SK-N-MC (cell line): ENCODE measurements around the gene ARFIP1.
"Not testable (repeated sequence)": the region's sequence is repeated elsewhere in the genome, so short reads cannot be mapped to it uniquely, and the experiment has no call there.

Experiments used
- DNase-seq: peaks from one replicate; pipeline ENCODE4 v3.0.0-alpha.2; 2011; ENCODE audit warnings: low read depth, low spot score
- H3K27ac ChIP-seq: fragments of 200-600 bp; sonication (generic); 2 replicates; pipeline ENCODE4 v1.5.1; 2016; ENCODE audit warnings: mixed run types
- H3K36me3 ChIP-seq: fragments of 200-600 bp; sonication (generic); 2 replicates; pipeline ENCODE4 v1.6.1; 2017; ENCODE audit warnings: antibody characterized with exemption, low read length, mixed read lengths; ENCODE audit not compliant: insufficient read depth
- H3K4me3 ChIP-seq: fragments of 200-600 bp; sonication (generic); 2 replicates; pipeline ENCODE4 v1.5.1; 2016
- H3K9ac ChIP-seq: fragments of 200-600 bp; sonication (generic); 2 replicates; pipeline ENCODE4 v1.8.0; 2017; ENCODE audit warnings: mixed run types, mixed read lengths; ENCODE audit not compliant: insufficient read length
- H3K9me3 ChIP-seq: fragments of 200-600 bp; sonication (generic); 2 replicates; pipeline ENCODE4 v1.6.1; 2017; ENCODE audit warnings: low read depth, mild to moderate bottlenecking, antibody characterized with exemption, low read length, moderate library complexity, mixed read lengths
- EZH2 ChIP-seq: fragments of 200-600 bp; sonication (generic); IDR thresholded peaks from one replicate; pipeline ENCODE4 v1.6.1; 2017; ENCODE audit warnings: antibody characterized with exemption
- FOXP2 ChIP-seq: optimal IDR thresholded peaks from 2 replicates; pipeline ENCODE3; 2011; ENCODE audit warnings: mild to moderate bottlenecking, moderate library complexity; ENCODE audit not compliant: insufficient read depth; ENCODE audit errors: extremely low read length, control extremely low read depth
- POLR2AphosphoS5 ChIP-seq: IDR thresholded peaks from 2 replicates; pipeline ENCODE4 v1.6.1; 2012; ENCODE audit warnings: mild to moderate bottlenecking, low read depth, low read length, borderline replicate concordance

Gene ARFIP1

GRCh38 chr4:152858934-152859333 is 79.2 kb downstream of the ARFIP1 start:
- no peak for TF ChIP-seq POLR2AphosphoS5
- TF ChIP-seq EZH2: no peak
- no peak for TF ChIP-seq FOXP2
- H3K9ac ChIP-seq: no peak overlapping the region
- DNase-seq: no peak

GRCh38 chr4:152860046-152860445 is 80.3 kb downstream of the ARFIP1 start:
- Histone ChIP-seq H3K9ac (no peak overlapping the region), H3K9me3 (no peaks in the 10 kb centered on the region), H3K27ac (no peak overlapping the region), H3K4me3 (no peak overlapping the region), H3K36me3 (no peaks in the 10 kb centered on the region)
- DNase-seq: no peak
- TF ChIP-seq POLR2AphosphoS5: no peak
- no peak for TF ChIP-seq EZH2
- no peak for TF ChIP-seq FOXP2

More at GRCh38 chr4:152858934-152859333, 79.2 kb downstream of the ARFIP1 start:
- H3K36me3 ChIP-seq: no peaks in the 10 kb centered on the region
- H3K9me3 ChIP-seq: no peaks in the 10 kb centered on the region
- no peak overlapping the region for H3K4me3 ChIP-seq
- H3K27ac ChIP-seq: no peak overlapping the region

- TF ChIP-seq FOXP2 (no peak), EZH2 (no peak), POLR2AphosphoS5 (no peak)
- no peak for DNase-seq
- H3K9me3 ChIP-seq: no peaks in the 10 kb centered on the region
- no peak overlapping the region for H3K27ac ChIP-seq
- H3K9ac ChIP-seq: no peak overlapping the region
- no peak overlapping the region for H3K4me3 ChIP-seq
- H3K36me3 ChIP-seq: no peaks in the 10 kb centered on the region
Observed at GRCh38 chr4:152862608-152863007, 82.9 kb downstream of the ARFIP1 start.

GRCh38 chr4:152864361-152864760 is 84.6 kb downstream of the ARFIP1 start:
- Histone ChIP-seq H3K9ac (no peak overlapping the region), H3K36me3 (no peaks in the 10 kb centered on the region), H3K4me3 (no peak overlapping the region), H3K27ac (no peak overlapping the region), H3K9me3 (no peaks in the 10 kb centered on the region)
- DNase-seq: no peak
- TF ChIP-seq FOXP2 (no peak), POLR2AphosphoS5 (no peak), EZH2 (no peak)

- not testable (repeated sequence) for H3K27ac ChIP-seq, DNase-seq, H3K4me3 ChIP-seq
Observed at GRCh38 chr4:152866432-152866993, 86.8 kb downstream of the ARFIP1 start.

GRCh38 chr4:152870606-152871005 is 90.9 kb downstream of the ARFIP1 start:
- TF ChIP-seq FOXP2 (no peak), EZH2 (no peak), POLR2AphosphoS5 (no peak)
- Histone ChIP-seq H3K9me3 (no peaks in the 10 kb centered on the region), H3K4me3 (no peak overlapping the region), H3K36me3 (no peaks in the 10 kb centered on the region; the same call in 1 of the 2 replicates), H3K9ac (no peak overlapping the region), H3K27ac (no peak overlapping the region)
- DNase-seq: no peak

More at GRCh38 chr4:152866432-152866993, 86.8 kb downstream of the ARFIP1 start:
- not testable (repeated sequence) for H3K36me3 ChIP-seq, H3K9ac ChIP-seq, H3K9me3 ChIP-seq

- Histone ChIP-seq H3K9me3 (no peaks in the 10 kb centered on the region), H3K4me3 (no peak overlapping the region), H3K9ac (no peak overlapping the region), H3K27ac (no peak overlapping the region), H3K36me3 (peaks cover 4% of the 10 kb centered on the region; the same call in 1 of the 2 replicates)
- no peak for DNase-seq
- TF ChIP-seq EZH2 (no peak), FOXP2 (no peak), POLR2AphosphoS5 (no peak)
Observed at GRCh38 chr4:152875261-152875660, 95.5 kb downstream of the ARFIP1 start.

- TF ChIP-seq POLR2AphosphoS5 (no peak), FOXP2 (no peak), EZH2 (no peak)
- Histone ChIP-seq H3K9me3 (no peaks in the 10 kb centered on the region), H3K9ac (no peak overlapping the region), H3K27ac (no peak overlapping the region), H3K36me3 (peaks cover 4% of the 10 kb centered on the region; the same call in 1 of the 2 replicates), H3K4me3 (no peak overlapping the region)
- DNase-seq: no peak
Observed at GRCh38 chr4:152877868-152878267, 98.1 kb downstream of the ARFIP1 start.

- H3K9ac ChIP-seq: no peak overlapping the region
- no peak for TF ChIP-seq EZH2
- TF ChIP-seq POLR2AphosphoS5: no peak
- TF ChIP-seq FOXP2: no peak
- H3K9me3 ChIP-seq: no peaks in the 10 kb centered on the region
- H3K4me3 ChIP-seq: no peak overlapping the region
- H3K27ac ChIP-seq: no peak overlapping the region
- no peak for DNase-seq
- 0 out of 2 replicates have a peak, but pooled peaks cover 4% of the 10 kb centered on the region for H3K36me3 ChIP-seq
Observed at GRCh38 chr4:152880263-152880662, 100.5 kb downstream of the ARFIP1 start.
